ENCODE measurements around the gene EMID1.
A peak's percentile ranks its signal among the peaks of the same experiment; 100 is the strongest.

Gene EMID1

DNA sequence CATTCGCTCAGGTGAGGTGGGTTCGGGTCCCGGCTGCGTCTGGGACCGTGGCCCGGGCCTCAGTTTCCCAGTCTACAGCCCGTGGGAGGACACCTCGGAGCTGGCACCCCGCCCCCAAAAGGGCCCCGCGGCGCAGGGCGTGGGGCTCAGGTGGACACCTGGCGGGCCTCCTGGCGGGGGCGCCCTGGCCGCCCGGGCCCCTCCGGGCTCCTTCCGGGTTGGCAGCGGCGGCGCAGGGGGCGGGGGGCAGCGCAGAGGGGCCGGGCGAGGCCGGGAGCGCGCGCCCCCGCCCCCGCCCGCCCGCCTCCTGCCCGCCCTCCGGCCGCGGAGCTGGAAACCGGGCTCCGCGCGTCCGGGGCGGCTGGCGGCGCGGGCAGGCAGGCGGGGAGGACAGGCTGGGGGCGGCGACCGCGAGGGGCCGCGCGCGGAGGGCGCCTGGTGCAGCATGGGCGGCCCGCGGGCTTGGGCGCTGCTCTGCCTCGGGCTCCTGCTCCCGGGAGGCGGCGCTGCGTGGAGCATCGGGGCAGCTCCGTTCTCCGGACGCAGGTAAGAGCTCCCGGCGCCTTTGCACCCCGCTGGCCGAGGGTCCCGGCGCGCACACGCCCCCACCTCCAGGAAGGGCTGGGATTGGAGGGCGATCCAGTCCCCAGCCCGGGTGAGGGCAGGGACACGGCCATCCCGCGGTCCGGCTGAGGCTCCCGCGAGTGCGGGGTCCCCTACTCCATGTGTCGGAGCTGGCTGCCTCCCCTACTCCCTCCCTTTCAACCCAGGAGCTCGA lies at the start of gene EMID1:
TSS of gene EMID1 (plus strand) at position 303 of the 778 bp plus-strand sequence. CDS start at position 446, 143 bp downstream.
- DNase-seq (ENCODE audit: low read depth), result no peak

DNA sequence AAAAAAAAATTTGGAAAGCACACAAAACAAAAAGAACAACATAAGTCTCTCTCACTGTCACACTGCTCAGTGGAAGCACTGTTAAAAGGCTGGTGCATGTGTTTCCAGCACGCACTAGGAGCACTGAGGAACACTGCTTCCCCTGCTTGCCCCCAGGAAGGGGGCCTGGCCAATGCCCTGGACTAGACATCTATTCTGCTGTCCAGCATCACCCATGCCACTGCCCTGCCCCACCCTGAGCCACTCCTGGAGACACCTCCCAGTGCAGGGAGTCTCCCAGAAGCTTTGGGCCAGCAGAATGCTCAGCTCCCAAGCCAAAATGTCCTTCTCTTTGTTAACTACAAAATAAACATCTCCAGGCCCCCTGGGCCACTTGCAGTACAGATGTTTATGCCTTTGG lies 49.7 kb upstream of the EMID1 start:
- no peak for DNase-seq (ENCODE audit: low read depth)

- DNase-seq (ENCODE audit: low read depth), result no peak
Observed at GRCh38 chr22:29156507-29156906, 49.2 kb upstream of the EMID1 start.

- DNase-seq (ENCODE audit: low read depth), result no peak
Observed at GRCh38 chr22:29157759-29158535, 47.7 kb upstream of the EMID1 start.

- DNase-seq (ENCODE audit: low read depth), result no peak
Observed at GRCh38 chr22:29158546-29158945, 47.1 kb upstream of the EMID1 start.

- no peak for DNase-seq (ENCODE audit: low read depth)
Observed at GRCh38 chr22:29163808-29164207, 41.9 kb upstream of the EMID1 start.

DNA sequence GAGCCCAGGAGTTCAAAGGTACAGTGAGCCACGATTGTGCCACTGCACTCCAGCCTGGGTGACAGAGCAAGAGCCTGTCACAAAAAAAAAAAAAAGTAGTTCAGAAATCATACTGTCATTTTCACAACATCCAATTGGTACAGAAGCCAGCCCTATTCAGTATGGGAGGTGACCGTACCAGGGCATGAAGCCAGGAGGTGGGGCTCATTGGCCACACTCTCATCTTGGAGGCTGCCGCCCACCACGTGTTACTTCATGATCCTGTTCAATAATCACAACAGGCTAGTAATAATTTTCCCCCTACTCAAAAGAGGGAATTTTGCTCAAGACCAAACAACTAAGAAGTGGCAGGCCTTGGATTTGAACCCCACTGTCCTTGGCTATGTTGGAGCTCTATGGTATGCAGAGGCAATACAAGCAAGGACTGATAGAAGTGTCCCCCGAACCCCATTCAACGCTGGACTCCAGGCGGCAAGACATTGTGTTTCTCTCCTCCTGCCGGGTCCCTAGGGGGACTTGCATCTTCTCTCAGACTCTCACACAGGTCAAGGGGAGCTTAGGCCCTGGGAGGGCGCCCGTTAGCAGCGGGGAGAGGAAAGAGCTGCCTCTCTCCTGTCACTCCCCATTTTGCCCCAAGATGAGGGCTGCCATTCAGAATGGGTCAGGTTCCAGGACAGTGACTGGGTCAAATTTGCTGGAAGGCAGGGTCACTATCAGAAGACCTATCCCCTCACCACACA lies 40.2 kb upstream of the EMID1 start:
- no peak for DNase-seq (ENCODE audit: low read depth)

- DNase-seq (ENCODE audit: low read depth), result no peak
Observed at GRCh38 chr22:29166180-29166579, 39.5 kb upstream of the EMID1 start.

DNA sequence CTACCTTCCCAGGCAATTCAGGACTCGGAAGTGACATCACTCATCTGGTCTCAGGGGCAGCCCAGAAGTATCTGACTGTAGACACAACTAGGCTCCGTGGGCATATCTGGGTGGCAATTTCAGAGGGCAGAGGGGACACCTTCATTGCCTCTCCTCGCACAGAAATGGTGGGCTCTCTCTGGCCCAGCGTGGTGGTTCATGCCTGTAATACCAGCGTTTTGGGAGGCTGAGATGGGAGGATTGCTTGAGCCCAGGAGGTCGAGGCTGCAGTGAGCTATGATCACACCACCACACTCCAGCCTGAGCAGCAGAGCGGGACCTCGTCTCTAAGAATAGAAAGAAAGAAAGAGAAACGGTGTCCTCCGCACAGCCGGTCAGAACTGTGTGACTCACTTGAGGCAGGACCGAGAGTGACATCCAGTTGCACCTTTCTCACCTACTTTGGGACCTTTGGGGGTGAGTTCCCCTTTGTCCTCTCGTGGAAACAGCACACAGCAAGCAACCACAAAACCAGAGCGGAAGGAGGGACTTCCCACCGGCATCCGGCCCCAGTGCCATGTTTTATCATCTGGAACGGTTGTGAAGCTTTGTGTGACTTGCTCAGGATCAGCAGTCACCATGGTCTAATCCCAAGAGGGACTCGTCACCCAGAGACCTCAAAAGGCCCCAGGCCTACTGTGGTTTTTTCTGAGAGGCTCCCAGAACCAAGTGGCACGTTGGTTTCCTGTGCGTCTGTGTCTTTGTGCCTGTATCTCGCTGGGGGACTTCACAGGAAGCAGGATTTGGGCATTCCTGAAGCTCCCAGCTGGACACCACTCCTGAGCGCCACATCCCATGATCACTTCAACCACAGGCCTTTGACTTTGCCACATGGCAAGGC lies 38.4 kb upstream of the EMID1 start:
- peak; percentile 81 for DNase-seq (ENCODE audit: low read depth)

- DNase-seq (ENCODE audit: low read depth), result no peak
Observed at GRCh38 chr22:29171721-29172120, 34.0 kb upstream of the EMID1 start.

GRCh38 chr22:29172216-29172615 lies 33.5 kb upstream of the EMID1 start:
- DNase-seq (ENCODE audit: low read depth), result no peak

GRCh38 chr22:29175312-29175835 lies 30.3 kb upstream of the EMID1 start:
- DNase-seq (ENCODE audit: low read depth), result no peak

DNA sequence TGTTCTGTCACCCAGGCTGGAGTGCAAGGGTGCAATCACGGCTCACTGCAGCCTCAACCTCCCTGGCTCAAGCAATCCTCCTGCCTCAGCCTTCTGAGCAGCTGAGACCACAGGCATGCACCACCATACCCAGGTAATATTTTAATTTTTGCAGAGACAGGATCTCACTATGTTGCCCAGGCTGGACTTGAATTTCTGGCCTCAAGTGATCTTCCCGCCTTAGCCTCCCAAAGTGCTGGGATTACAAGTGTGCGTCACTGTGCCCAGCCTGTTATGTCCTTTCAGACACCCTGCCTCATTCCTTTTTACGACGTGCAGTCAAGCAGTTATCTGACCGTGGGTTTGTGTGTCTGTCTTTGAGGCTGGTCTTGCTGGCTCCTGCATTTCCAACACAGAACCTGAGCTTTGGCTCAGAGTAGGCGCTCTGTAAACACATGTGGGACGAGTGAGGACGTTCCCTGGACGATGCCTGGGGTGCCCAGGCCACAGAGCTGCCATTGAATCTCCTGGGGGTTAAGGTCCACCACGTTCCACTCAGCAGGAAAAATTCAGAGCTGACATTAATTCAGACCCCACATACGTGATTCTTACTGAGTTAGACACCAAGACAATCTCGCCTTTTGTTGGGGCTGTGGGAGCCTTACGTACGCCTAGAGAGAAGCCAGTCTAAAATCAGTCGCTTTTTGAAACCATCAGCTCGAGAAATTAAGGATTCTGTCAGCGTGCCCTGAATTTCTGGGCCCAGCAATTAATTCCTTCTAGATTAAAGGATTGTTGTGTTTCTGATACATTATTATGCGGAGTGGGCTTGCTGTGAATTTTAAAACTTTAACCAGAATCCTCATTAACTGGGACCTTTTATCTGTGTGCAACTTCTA lies 21.5 kb upstream of the EMID1 start:
- DNase-seq (ENCODE audit: low read depth), result no peak

- no peak for DNase-seq (ENCODE audit: low read depth)
Observed at GRCh38 chr22:29184849-29185490, 20.7 kb upstream of the EMID1 start.

GRCh38 chr22:29186302-29186701 lies 19.4 kb upstream of the EMID1 start:
- DNase-seq (ENCODE audit: low read depth), result no peak

DNA sequence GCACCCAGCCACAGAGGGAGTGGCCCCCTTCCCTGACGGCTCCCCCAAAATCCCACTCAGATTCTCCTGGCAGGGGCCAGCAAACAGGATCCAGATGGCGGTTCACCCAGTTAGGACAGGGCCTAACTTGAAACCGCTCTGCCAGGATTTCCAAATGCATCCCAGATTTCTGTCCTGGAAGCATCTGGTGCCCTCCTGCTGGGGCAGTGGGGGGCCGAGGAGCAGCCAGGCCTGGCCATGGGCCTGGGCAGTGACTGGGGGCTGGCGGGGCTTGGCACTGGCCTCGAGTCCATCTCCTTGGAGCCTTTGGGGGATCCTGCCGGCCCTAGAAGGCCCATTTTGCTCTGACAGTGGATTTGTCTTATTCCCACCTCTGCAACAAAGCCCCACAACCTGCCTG lies 17.9 kb upstream of the EMID1 start:
- DNase-seq (ENCODE audit: low read depth), result no peak

DNA sequence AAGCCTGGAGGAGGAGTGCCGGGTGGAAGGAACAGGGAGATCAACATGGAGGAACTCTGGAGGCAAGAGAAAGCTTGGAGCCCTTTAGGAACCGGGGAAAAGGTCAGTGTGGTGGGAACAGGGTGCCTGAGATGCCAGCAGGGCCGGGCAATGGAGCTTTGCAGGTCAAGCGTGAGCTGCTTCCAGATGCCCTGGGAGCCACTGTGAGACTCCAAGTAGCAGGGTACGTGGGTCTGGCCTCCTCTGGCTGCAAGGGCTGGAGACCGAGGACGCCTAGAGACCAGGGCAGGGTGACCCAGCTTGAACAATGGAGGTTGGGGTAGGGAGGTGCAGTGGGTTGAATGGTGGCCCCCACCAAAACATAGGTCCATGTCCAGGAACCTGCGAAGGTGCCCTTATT lies 15.6 kb upstream of the EMID1 start:
- no peak for DNase-seq (ENCODE audit: low read depth)

- DNase-seq (ENCODE audit: low read depth), result no peak
Observed at GRCh38 chr22:29190918-29191317, 14.8 kb upstream of the EMID1 start.

DNA sequence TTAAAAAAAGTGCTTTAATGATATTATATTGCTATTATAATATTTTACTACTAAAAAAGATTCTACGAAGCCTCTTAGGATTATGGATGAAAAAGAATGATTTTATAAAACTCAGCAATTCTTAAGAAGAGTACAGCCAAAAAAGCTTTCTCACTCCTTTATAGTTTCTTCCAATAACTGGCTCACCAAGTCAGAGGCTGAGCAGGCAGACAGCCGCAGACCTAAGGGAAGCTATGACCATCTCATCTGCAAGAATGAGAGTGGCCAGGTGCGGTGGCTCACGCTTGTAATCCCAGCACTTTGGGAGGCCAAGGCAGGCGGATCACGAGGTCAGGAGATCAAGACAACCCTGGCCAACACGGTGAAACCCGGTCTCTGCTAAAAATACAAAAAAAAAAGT lies 12.7 kb upstream of the EMID1 start:
- DNase-seq (ENCODE audit: low read depth), result no peak

GRCh38 chr22:29194184-29194583 lies 11.5 kb upstream of the EMID1 start:
- DNase-seq (ENCODE audit: low read depth), result no peak
